HG02588 (cell line): ENCODE results near the gene EMC9.

Experiments used
- ATAC-seq: cut with Tn5 transposase; IDR thresholded peaks from one replicate; pipeline ENCODE4 v1.9.1; 2021; ENCODE audit warnings: mild to moderate bottlenecking, moderate library complexity; ENCODE audit not compliant: unreplicated experiment

The EMC9 gene

DNA sequence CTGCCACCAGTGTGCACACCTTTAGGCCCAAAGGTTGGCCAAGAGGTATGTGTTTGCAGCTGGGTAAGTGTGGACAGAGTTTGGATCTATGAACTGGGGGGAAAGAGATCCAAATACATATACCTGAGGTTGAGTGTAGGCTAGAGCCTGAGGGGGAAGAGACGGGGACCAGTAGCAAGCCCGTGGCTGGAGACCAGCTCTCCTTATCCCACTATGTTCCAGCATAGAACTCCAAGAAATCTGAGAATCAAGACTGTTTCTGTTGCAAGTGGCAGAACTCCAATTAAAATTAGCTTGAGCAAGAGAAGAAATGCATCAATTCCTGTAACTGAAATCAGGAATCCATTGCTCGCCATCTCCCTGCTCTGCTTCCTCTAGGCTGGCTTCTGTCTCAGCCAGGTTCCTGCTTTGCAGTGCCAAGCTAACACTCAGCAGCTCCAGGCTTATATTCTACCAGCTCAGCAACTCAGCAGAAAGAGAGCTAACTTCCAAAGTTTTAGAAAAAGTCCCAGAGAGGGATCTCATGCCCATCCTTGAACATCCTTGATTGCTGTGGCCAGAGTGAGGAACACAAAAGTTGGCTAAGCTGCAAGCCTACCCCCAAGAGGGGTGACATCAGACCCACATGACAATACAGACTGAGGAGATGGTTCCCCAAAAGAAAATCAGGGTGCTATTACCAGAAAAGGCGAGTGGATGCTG lies 48.7 kb downstream of the EMC9 start:
- no peak for ATAC-seq

DNA sequence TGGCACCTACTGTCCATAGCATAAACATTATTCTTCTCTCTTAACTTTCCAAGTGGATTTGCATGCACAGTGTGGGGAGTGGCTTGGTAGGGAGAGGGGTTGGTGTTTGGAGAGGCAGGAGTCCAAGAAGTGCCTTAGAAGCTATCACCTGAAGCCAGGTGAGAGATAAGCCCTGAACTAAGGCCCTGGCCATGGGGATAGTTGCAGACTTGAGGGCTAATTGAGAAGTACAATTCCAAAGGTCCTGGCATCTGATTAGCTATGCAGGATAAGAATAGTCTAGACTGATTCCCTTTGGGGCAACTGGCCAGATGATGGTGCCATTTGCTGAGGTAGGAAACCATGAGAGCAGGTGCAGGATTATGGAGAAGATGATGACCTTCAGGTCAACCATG lies 49.3 kb downstream of the EMC9 start:
- no peak for ATAC-seq

DNA sequence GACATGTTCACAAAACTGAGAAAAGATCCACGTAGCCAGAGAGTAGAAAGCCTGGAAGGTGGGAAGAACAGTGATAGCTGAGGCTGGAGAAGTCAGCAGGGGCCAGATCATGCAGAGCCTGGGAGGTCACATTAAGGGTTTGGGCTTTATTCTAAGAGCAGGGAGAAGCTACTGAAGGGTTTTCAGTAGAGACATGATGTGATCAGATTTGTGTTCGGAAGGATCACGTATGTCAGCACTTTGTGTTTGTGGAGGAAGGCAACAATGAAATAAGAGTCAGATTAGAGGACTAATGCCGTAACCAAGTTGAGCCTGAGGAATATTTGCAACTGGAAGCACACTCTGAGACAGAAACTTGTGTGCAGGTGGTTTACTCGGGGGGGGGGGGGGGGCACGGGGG lies 51.5 kb downstream of the EMC9 start:
- no peak for ATAC-seq
